Endometrium (tissue), 2 donors: ENCODE measurements around the gene PHF5A.
"Not testable (repeated sequence)": the region's sequence is repeated elsewhere in the genome, so short reads cannot be mapped to it uniquely, and the experiment has no call there.

Source experiments
- FAIRE-seq: peaks from 2 replicates; lab custom pipeline; 2012; peaks lifted over from hg19 to GRCh38; lab: Jason Lieb, UNC
- donor health status: control.
- donor health status: control.

The PHF5A gene

GRCh38 chr22:41487037-41487935 is 18.8 kb upstream of the PHF5A start:
- no peak for FAIRE-seq

- FAIRE-seq = no peak
Observed at GRCh38 chr22:41485033-41485432, 16.5 kb upstream of the PHF5A start.

GRCh38 chr22:41482319-41482935 is 13.9 kb upstream of the PHF5A start:
- no peak for FAIRE-seq

GRCh38 chr22:41481925-41482318 is 13.4 kb upstream of the PHF5A start:
- FAIRE-seq = no peak

GRCh38 chr22:41481131-41481830 is 12.8 kb upstream of the PHF5A start:
- FAIRE-seq = no peak

- no peak for FAIRE-seq
Observed at GRCh38 chr22:41480397-41480735, 11.9 kb upstream of the PHF5A start.

- FAIRE-seq = no peak
Observed at GRCh38 chr22:41479671-41480396, 11.3 kb upstream of the PHF5A start.

- no peak for FAIRE-seq
Observed at GRCh38 chr22:41478891-41479521, 10.5 kb upstream of the PHF5A start.

- FAIRE-seq = no peak
Observed at GRCh38 chr22:41478473-41478872, 10.0 kb upstream of the PHF5A start.

GRCh38 chr22:41474872-41475451 is 6.5 kb upstream of the PHF5A start:
- no peak for FAIRE-seq

- FAIRE-seq = no peak
Observed at GRCh38 chr22:41471568-41471967, 3.1 kb upstream of the PHF5A start.

GRCh38 chr22:41470886-41471285 is 2.4 kb upstream of the PHF5A start:
- no peak for FAIRE-seq

- no peak for FAIRE-seq
Observed at GRCh38 chr22:41469218-41469851, 843 bp upstream of the PHF5A start.

- no peak for FAIRE-seq
Observed at GRCh38 chr22:41461901-41462300, 6.6 kb downstream of the PHF5A start.

- FAIRE-seq = not testable (repeated sequence)
Observed at GRCh38 chr22:41460071-41460470, 8.4 kb downstream of the PHF5A start.

- no peak for FAIRE-seq
Observed at GRCh38 chr22:41459431-41459830, 9.1 kb downstream of the PHF5A start.

- FAIRE-seq = no peak
Observed at GRCh38 chr22:41458161-41458728, 10.2 kb downstream of the PHF5A start.

GRCh38 chr22:41448189-41448808 is 20.2 kb downstream of the PHF5A start:
- peak; percentile 99 for FAIRE-seq

- FAIRE-seq = no peak
Observed at GRCh38 chr22:41447435-41448188, 20.9 kb downstream of the PHF5A start.
